ENCODE data around the gene FAM241B.

Gene FAM241B

GRCh38 chr10:69659241-69660038 is 29.4 kb downstream of the FAM241B start:
- peaks cover 12% of the 10 kb centered on the region for H3K27me3 ChIP-seq (ENCODE audit: insufficient read depth, poor library complexity, severe bottlenecking)
- no peaks in the 10 kb centered on the region for H3K36me3 ChIP-seq (ENCODE audit: low read depth)
- TF ChIP-seq, protein P1, sequence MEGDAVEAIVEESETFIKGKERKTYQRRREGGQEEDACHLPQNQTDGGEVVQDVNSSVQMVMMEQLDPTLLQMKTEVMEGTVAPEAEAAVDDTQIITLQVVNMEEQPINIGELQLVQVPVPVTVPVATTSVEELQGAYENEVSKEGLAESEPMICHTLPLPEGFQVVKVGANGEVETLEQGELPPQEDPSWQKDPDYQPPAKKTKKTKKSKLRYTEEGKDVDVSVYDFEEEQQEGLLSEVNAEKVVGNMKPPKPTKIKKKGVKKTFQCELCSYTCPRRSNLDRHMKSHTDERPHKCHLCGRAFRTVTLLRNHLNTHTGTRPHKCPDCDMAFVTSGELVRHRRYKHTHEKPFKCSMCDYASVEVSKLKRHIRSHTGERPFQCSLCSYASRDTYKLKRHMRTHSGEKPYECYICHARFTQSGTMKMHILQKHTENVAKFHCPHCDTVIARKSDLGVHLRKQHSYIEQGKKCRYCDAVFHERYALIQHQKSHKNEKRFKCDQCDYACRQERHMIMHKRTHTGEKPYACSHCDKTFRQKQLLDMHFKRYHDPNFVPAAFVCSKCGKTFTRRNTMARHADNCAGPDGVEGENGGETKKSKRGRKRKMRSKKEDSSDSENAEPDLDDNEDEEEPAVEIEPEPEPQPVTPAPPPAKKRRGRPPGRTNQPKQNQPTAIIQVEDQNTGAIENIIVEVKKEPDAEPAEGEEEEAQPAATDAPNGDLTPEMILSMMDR (IDR thresholded peaks at IDR 0.05; ENCODE audit: poor library complexity, severe bottlenecking), result no peak
- no peaks in the 10 kb centered on the region for H3K4me1 ChIP-seq (ENCODE audit: insufficient read depth, poor library complexity, severe bottlenecking)
- ATAC-seq (ENCODE audit: low read depth), result no peak
- H3K27ac ChIP-seq (ENCODE audit: poor library complexity, severe bottlenecking), result no peak overlapping the region
- DNase-seq (ENCODE audit: low spot score), result no peak
- H3K9me3 ChIP-seq (ENCODE audit: severe bottlenecking), result no peaks in the 10 kb centered on the region
- H3K4me3 ChIP-seq (ENCODE audit: severe bottlenecking), result no peak overlapping the region

DNA sequence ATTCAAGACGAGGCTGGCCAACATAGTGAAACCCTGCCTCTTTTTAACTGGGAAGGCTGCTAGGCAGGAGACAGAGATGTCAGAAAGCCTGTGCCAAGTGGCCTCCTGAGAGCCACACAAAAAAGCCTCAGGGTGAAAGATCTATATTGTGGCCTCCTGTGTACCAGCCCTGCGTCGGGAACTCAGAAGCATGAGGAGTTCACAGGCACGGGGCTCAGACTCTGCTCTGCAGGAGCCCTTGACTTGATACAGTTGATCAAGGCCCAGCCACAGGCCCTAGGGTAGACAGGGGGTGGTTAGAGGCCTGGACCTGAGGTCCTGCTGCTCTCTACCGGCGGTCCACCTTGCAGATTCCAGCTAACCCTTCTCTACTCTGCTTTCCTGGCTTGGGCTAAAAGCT is 30.2 kb downstream of the FAM241B start:
- Histone ChIP-seq H3K27ac (ENCODE audit: poor library complexity, severe bottlenecking) (no peak overlapping the region), H3K9me3 (ENCODE audit: severe bottlenecking) (no peaks in the 10 kb centered on the region), H3K4me1 (ENCODE audit: insufficient read depth, poor library complexity, severe bottlenecking) (no peaks in the 10 kb centered on the region), H3K27me3 (ENCODE audit: insufficient read depth, poor library complexity, severe bottlenecking) (peaks cover 12% of the 10 kb centered on the region), H3K4me3 (ENCODE audit: severe bottlenecking) (no peak overlapping the region), H3K36me3 (ENCODE audit: low read depth) (no peaks in the 10 kb centered on the region)
- DNase-seq (ENCODE audit: low spot score) (no peak), ATAC-seq (ENCODE audit: low read depth) (no peak)
- TF ChIP-seq, protein P1 (IDR thresholded peaks at IDR 0.05; ENCODE audit: poor library complexity, severe bottlenecking), result no peak

GRCh38 chr10:69661414-69662172 is 31.5 kb downstream of the FAM241B start:
- DNase-seq (ENCODE audit: low spot score) (no peak), ATAC-seq (ENCODE audit: low read depth) (no peak)

GRCh38 chr10:69662173-69662877 is 32.3 kb downstream of the FAM241B start:
- DNase-seq (ENCODE audit: low spot score), result no peak
- H3K9me3 ChIP-seq (ENCODE audit: severe bottlenecking), result no peaks in the 10 kb centered on the region

More at GRCh38 chr10:69661414-69662172, 31.5 kb downstream of the FAM241B start:
- Histone ChIP-seq H3K27ac (ENCODE audit: poor library complexity, severe bottlenecking) (no peak overlapping the region), H3K4me3 (ENCODE audit: severe bottlenecking) (no peak overlapping the region), H3K27me3 (ENCODE audit: insufficient read depth, poor library complexity, severe bottlenecking) (peaks cover 12% of the 10 kb centered on the region), H3K9me3 (ENCODE audit: severe bottlenecking) (no peaks in the 10 kb centered on the region), H3K36me3 (ENCODE audit: low read depth) (no peaks in the 10 kb centered on the region), H3K4me1 (ENCODE audit: insufficient read depth, poor library complexity, severe bottlenecking) (no peaks in the 10 kb centered on the region)
- TF ChIP-seq, protein P1 (IDR thresholded peaks at IDR 0.05; ENCODE audit: poor library complexity, severe bottlenecking), result no peak

More at GRCh38 chr10:69662173-69662877, 32.3 kb downstream of the FAM241B start:
- no peak for ATAC-seq (ENCODE audit: low read depth)
- TF ChIP-seq, protein P1 (IDR thresholded peaks at IDR 0.05; ENCODE audit: poor library complexity, severe bottlenecking), result no peak
- no peak overlapping the region for H3K27ac ChIP-seq (ENCODE audit: poor library complexity, severe bottlenecking)
- H3K4me1 ChIP-seq (ENCODE audit: insufficient read depth, poor library complexity, severe bottlenecking), result no peaks in the 10 kb centered on the region
- H3K36me3 ChIP-seq (ENCODE audit: low read depth), result no peaks in the 10 kb centered on the region
- peaks cover 12% of the 10 kb centered on the region for H3K27me3 ChIP-seq (ENCODE audit: insufficient read depth, poor library complexity, severe bottlenecking)
- H3K4me3 ChIP-seq (ENCODE audit: severe bottlenecking), result no peak overlapping the region

Measured in RWPE2 (cell line).